GM12801 (cell line): ENCODE data around the gene C1GALT1C1.

Experiments used
- TF ChIP-seq, protein P1 (sequence below): IDR thresholded peaks from one replicate; pipeline ENCODE4 v1.5.1; 2011; ENCODE audit warnings: control low read depth; ENCODE audit not compliant: insufficient read length; ENCODE audit errors: extremely low read depth

The C1GALT1C1 gene

DNA sequence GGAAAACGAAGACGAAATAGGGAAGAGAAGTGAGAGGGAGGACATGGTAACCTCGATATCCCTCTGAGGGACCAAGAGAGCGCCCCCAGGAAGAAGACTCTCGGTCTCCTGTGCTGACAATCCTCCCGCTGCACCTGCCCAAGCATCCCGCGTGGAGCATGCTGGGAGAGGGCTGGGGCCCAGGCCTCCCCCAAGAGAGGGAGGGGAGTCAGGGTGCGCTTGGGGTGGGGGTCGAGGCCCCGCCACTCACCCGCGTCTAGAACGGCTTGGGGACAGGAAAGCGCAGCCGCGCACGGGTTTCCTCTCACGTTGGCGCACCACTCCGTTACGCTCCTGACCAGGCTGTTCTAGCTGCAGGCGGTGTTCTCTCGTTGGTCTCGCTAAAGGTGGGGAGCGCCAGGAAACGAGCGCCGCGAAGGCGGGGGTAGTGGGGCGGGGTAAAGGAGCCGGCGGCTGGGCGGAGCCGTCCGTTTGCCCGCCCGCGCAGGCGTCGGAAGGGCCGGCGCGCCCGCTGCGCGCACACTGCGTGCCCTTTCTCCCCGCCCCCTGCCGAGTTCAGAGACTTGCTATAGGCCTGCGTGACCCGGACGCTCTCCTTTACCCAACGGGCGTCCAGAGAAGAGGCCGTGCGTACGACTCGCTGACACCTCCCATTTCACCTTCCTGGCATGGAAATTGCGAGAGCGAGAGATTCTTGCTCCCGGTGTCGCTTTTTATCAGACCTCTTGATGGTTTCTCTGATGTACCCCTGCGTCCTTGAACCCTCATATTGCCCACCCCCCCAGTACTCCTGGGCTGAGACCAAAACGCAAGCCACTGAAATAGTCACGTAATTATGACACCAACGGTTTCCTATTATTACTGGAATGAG lies at the start of gene C1GALT1C1:
Gene C1GALT1C1, minus strand, starts transcription at position 388 of the 871 bp plus-strand sequence. CDS start 2,888 bp downstream, outside the sequence.
- TF ChIP-seq, protein P1, sequence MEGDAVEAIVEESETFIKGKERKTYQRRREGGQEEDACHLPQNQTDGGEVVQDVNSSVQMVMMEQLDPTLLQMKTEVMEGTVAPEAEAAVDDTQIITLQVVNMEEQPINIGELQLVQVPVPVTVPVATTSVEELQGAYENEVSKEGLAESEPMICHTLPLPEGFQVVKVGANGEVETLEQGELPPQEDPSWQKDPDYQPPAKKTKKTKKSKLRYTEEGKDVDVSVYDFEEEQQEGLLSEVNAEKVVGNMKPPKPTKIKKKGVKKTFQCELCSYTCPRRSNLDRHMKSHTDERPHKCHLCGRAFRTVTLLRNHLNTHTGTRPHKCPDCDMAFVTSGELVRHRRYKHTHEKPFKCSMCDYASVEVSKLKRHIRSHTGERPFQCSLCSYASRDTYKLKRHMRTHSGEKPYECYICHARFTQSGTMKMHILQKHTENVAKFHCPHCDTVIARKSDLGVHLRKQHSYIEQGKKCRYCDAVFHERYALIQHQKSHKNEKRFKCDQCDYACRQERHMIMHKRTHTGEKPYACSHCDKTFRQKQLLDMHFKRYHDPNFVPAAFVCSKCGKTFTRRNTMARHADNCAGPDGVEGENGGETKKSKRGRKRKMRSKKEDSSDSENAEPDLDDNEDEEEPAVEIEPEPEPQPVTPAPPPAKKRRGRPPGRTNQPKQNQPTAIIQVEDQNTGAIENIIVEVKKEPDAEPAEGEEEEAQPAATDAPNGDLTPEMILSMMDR = no peak

DNA sequence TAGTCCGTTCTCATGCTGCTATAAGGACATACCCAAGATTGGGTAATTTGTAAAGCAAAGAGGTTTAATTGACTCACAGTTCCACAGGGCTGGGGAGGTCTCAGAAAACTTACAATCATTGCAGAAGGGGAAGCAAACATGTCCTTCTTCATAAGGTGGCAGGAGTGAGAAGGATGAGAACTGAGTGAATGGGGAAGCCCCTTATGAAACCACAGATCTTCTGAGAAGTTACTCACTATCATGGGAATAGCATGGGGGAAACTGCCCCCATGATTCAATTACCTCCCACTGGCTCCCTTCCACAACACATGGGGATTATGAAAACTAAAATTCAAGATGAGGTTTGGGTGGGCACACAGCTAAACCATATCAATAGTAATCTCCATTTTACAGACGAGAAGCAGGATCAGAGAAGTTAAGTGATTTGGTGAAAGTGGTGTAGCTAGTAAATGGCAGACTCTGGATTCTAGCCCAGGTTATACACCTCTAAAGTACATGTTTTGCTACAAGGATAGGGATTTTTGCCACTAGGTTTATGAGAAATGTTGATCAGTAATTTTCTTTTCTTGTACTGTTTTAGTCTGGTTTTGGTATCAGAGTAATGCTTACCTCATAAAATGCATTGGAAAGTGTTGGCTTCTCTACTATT lies 47.3 kb upstream of the C1GALT1C1 start:
- TF ChIP-seq, protein P1 = no peak

DNA sequence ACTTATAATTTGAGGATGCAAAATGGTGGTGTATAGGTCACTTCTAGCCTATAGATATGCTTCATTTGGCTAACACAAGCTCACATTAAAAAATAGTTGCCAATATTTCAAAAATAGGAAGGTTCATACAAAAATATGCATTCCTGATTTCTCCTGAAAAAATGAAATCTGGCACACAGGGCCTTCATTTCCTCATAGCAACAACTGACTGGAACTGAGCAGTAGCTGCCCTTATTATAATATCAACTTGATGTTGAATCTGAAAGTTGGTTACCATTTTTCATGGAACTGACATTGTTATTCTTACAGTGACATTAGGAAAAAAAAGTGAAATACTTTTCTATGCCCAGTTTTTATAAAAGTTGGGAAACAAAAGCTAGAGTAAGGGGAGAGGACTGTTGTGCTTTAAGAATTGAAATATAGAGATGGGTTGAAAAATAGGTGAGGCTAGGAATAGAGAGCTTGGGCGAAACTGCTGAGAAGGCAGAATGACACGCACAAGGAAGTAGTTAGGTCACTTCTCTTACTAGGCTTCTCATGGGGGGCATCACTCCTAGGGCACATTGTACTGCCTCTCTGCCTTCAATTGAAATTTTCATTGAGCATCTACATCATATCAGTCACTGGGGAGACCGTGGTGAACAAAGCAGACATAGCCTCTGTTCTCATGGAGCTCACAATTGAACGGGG lies 43.1 kb upstream of the C1GALT1C1 start:
- TF ChIP-seq, protein P1 = no peak

DNA sequence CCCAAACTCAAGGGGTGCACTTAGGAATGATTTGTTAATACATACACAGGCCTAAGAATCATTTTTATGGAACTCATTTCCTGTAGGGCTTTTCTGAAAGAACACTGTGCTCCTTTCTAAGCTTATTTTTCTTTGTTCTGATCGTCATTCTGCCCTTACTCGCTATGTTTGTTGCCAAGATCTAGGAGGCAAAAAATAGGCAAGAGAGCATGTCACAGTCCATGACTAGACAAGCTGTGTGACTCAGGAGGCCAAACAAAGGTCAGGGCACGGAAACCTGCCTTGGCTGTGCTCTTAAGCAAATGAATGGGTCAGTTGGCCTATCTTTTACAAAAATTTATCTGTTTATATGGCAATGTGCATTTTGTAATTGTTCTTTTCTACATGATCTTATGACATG lies 42.5 kb upstream of the C1GALT1C1 start:
- TF ChIP-seq, protein P1 = no peak

DNA sequence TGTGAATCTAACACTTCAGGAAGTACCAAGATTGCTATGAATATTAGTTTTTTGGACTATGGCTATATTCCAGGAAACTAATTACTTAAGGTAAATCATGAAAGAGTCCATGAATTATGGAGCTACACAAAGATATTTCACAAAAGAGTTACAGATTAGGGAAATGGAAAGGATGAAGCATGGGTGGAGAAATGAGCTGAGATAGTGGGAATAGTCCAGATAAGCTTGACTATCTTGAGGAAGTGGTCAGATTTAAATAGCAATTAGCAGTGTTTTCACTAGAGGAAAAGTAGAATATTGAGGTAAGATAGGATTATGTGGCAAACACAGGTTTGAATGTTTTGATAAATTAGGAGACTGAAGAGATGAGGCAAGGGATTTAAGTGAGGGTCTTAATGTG lies 42.1 kb upstream of the C1GALT1C1 start:
- TF ChIP-seq, protein P1 = no peak

DNA sequence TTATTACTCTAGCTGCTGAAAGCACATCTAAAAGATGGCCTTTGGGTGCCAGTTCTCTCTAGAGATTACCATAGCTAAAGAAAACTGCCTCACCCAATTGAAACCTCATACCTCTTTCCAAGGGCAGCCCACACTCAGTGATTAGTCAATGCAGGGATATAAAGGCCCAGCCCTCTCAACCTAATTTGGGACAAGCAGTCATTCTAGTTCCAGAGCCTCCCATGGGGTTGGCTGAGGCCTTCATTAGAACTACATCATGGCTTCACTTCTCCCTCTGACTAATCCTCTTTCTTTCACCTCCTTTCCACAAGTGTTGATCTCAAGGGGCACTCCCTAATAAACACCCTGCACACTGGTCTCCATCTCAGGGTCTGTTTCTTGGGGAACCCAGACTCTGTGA lies 38.5 kb upstream of the C1GALT1C1 start:
- TF ChIP-seq, protein P1 = no peak

DNA sequence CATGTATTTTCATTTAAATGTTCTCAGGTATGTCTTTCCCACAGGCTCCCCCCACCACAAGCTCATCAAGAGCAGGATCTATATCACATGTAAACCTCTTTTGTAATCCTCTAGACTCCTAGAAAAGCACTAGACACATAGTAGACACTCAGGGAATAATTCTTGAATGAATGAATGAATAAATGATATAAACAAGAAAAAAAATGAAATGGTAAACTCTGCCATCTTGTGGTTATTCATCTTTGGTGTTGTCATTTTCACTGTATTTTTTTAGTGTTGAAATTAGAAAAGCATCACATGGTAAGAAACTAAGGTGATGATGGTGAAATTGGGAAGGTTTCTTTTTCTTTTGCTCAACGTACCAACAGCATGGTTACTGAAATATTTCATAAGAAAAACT lies 34.2 kb upstream of the C1GALT1C1 start:
- TF ChIP-seq, protein P1 = no peak
